GM19043 (cell line): ENCODE data around the gene CCDC71L.

Source experiments
- ATAC-seq: cut with Tn5 transposase; IDR thresholded peaks from one replicate; pipeline ENCODE4 v1.9.1; 2021; ENCODE audit warnings: low read depth; ENCODE audit not compliant: unreplicated experiment

Gene CCDC71L

DNA sequence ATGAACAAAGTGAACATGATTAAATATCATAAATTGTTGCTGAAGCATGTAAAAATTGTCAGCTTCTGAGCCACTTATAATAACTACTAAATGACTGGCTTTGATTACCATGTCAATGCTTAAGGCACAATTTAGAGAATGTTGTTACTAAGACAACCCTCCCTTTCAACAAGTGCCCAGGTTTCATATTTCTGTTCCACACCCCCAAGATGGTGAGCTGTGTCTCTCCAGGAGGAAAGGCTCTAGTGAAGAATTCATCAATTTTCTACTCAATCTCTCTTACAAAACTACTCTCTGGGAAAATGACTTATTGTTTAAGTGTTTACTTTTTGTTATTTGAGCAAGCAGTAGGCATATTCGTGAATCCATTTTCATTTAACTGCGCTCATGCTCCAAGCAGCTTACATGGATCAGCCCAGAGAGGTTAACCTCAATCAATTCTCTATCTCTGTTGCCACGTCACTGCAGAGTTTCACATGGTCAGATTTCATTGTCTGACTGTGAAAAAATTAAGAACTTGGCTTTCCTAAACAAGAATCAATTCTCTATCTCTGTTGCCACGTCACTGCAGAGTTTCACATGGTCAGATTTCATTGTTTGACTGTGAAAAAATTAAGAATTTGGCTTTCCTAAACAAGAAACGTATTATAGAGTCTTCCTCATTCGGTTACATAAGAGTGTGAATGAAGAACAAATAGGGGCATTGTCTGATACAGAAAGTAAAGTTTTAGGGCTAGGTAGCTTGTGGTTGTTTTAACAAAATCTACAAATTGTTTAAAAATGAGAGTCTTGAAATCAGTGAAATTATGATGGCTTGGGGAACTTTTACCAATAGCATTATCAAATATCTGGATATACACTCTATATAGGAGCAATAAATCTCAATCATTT, 49.7 kb downstream of the CCDC71L start:
- ATAC-seq, result no peak

DNA sequence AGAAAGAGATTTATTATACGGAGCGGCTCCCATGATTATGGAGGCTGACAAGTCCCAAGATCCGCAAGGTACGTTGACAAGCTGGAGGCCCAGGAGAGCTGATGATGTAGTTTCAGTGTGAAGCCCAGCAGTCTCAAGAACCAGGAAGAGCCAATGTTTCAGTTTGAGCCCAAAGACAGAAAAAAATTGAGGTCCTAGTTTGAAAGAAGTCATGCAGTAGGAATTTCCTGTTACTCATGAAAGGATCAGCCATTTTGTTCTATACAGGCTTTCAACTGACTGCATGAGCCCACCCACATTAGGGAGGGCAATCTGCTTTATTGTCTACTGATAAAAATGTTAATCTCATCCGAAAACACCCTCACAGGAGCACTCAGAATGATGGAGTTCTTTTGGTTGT, 51.5 kb downstream of the CCDC71L start:
- no peak for ATAC-seq

DNA sequence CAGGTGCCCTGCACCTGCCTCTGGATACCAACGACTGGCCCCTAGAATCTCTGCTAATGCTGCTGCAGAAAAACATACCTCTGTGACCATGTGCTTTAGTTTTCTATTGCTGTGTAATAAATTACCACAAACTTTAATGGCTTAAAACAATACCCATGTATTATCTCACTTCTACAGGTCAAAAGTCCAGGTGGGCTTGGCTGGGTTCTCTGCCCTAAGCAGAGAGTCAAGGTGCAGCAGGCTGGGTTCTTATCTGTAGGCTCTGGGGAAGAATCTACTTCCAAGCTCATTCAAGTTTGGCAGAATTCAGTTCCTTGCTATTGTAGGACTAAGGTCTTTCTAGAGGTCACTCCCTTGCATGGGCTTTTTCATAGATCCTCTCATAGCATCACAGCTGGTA, 52.3 kb downstream of the CCDC71L start:
- ATAC-seq, result no peak
